ENCODE results near the gene KIRREL3.
A peak's percentile ranks its signal among the peaks of the same experiment; 100 is the strongest.

KIRREL3 gene

GRCh38 chr11:126732981-126733380 is 267.6 kb downstream of the KIRREL3 start:
- DNase-seq, result no peak

GRCh38 chr11:126731576-126732142 is 268.9 kb downstream of the KIRREL3 start:
- no peak for DNase-seq

- no peak for DNase-seq
These were observed 273.2 kb downstream of the KIRREL3 start for GRCh38 chr11:126727381-126727780.

GRCh38 chr11:126725521-126725920 is 275.0 kb downstream of the KIRREL3 start:
- DNase-seq, result no peak

GRCh38 chr11:126725043-126725442 is 275.5 kb downstream of the KIRREL3 start:
- no peak for DNase-seq

GRCh38 chr11:126723665-126724045 is 276.9 kb downstream of the KIRREL3 start:
- DNase-seq, result no peak

GRCh38 chr11:126722956-126723664 is 277.5 kb downstream of the KIRREL3 start:
- DNase-seq, result no peak

GRCh38 chr11:126722006-126722736 is 278.4 kb downstream of the KIRREL3 start:
- no peak for DNase-seq

- DNase-seq, result no peak
These were observed 279.9 kb downstream of the KIRREL3 start for GRCh38 chr11:126720539-126721235.

GRCh38 chr11:126719740-126720139 is 280.8 kb downstream of the KIRREL3 start:
- no peak for DNase-seq

GRCh38 chr11:126718276-126718675 is 282.3 kb downstream of the KIRREL3 start:
- DNase-seq, result no peak

GRCh38 chr11:126716456-126717083 is 284.0 kb downstream of the KIRREL3 start:
- DNase-seq, result peak in 1 of 2 experiments; percentile 17

GRCh38 chr11:126713806-126714205 is 286.8 kb downstream of the KIRREL3 start:
- no peak for DNase-seq

GRCh38 chr11:126711977-126712625 is 288.5 kb downstream of the KIRREL3 start:
- no peak for DNase-seq

GRCh38 chr11:126710804-126711399 is 289.7 kb downstream of the KIRREL3 start:
- DNase-seq, result no peak

GRCh38 chr11:126707498-126707897 is 293.1 kb downstream of the KIRREL3 start:
- DNase-seq, result no peak

- no peak for DNase-seq
These were observed 296.5 kb downstream of the KIRREL3 start for GRCh38 chr11:126704096-126704495.

- DNase-seq, result no peak
These were observed 296.9 kb downstream of the KIRREL3 start for GRCh38 chr11:126703662-126704061.

GRCh38 chr11:126702987-126703386 is 297.6 kb downstream of the KIRREL3 start:
- no peak for DNase-seq

- no peak for DNase-seq
These were observed 298.3 kb downstream of the KIRREL3 start for GRCh38 chr11:126702165-126702720.

- DNase-seq, result no peak
These were observed 299.1 kb downstream of the KIRREL3 start for GRCh38 chr11:126701520-126701897.

All from NCI-H1930 (cell line).